HCT116 (cell line): ENCODE data around the gene IL22RA2.

Experiments
- CTCF ChIP-seq, 3 experiments: fragments of 200-600 bp in 1 of 3; sonication (generic) in 1 of 3; IDR thresholded peaks in 2 of 3; conservative IDR thresholded peaks in 1 of 3; 2 replicates each; pipeline ENCODE4 v1.5.1; 2012 to 2017; ENCODE audit warnings: low read depth in 2 of 3, low read length in 2 of 3, antibody characterized with exemption in 1 of 3, borderline replicate concordance in 1 of 3, control low read depth in 1 of 3, mild to moderate bottlenecking in 1 of 3, mixed read lengths in 1 of 3, mixed run types in 1 of 3, moderate library complexity in 1 of 3; ENCODE audit not compliant: insufficient read depth in 1 of 3
- EZH2 ChIP-seq: fragments of 200-600 bp; sonication (generic); IDR thresholded peaks from 2 replicates; pipeline ENCODE4 v1.6.1; 2017; ENCODE audit warnings: antibody characterized with exemption, mixed run types
- POLR2A ChIP-seq: IDR thresholded peaks from 2 replicates; pipeline ENCODE4 v1.7.0; 2011; ENCODE audit warnings: borderline replicate concordance; ENCODE audit not compliant: insufficient read depth, insufficient read length; ENCODE audit errors: extremely low read depth
- RAD21 ChIP-seq: IDR thresholded peaks from 2 replicates; pipeline ENCODE4 v1.6.1; 2012; ENCODE audit warnings: low read depth, mild to moderate bottlenecking

- TF ChIP-seq CTCF (IDR thresholded peaks at IDR 0.05 in 2 of 3, conservative IDR thresholded peaks at IDR 0.05 in 1 of 3; ENCODE audit: borderline replicate concordance in 1 of 3, insufficient read depth in 1 of 3, low read depth in 2 of 3, low read length in 2 of 3): no peak
- TF ChIP-seq RAD21: no peak
- TF ChIP-seq EZH2: no peak
- TF ChIP-seq POLR2A: no peak
Observed at GRCh38 chr6:137097057-137097456, 76.4 kb downstream of the IL22RA2 start.
